Ishikawa (cell line): ENCODE results near the gene GLYATL3.

Experiments used
- CEBPB ChIP-seq: IDR thresholded peaks from 2 replicates; pipeline ENCODE4 v1.6.1; 2012
- CREB1 ChIP-seq: IDR thresholded peaks from 2 replicates; pipeline ENCODE4 v1.6.1; 2012; ENCODE audit warnings: low read depth
- EGR1 ChIP-seq: IDR thresholded peaks from 2 replicates; pipeline ENCODE4 v1.6.1; 2012
- EP300 ChIP-seq: IDR thresholded peaks from 2 replicates; pipeline ENCODE4 v1.6.1; 2012; ENCODE audit warnings: borderline replicate concordance
- FOXM1 ChIP-seq: IDR thresholded peaks from 2 replicates; pipeline ENCODE4 v1.6.1; 2012; ENCODE audit warnings: low read depth, borderline replicate concordance
- MAX ChIP-seq: IDR thresholded peaks from 2 replicates; pipeline ENCODE4 v1.6.1; 2012
- NFIC ChIP-seq: IDR thresholded peaks from 2 replicates; pipeline ENCODE4 v1.6.1; 2012
- RAD21 ChIP-seq: IDR thresholded peaks from 2 replicates; pipeline ENCODE4 v1.6.1; 2012; ENCODE audit warnings: low read depth
- REST ChIP-seq: IDR thresholded peaks from 2 replicates; pipeline ENCODE4 v1.6.1; 2012; ENCODE audit warnings: low read depth, mild to moderate bottlenecking
- TAF1 ChIP-seq: IDR thresholded peaks from 2 replicates; pipeline ENCODE4 v1.6.1; 2012; ENCODE audit warnings: low read depth, mild to moderate bottlenecking
- YY1 ChIP-seq: IDR thresholded peaks from 2 replicates; pipeline ENCODE4 v1.6.1; 2012; ENCODE audit warnings: low read depth
- TF ChIP-seq, protein P1 (sequence below): IDR thresholded peaks from 2 replicates; pipeline ENCODE4 v1.6.1; 2012

GRCh38 chr6:49570474-49571079, 70.9 kb downstream of the GLYATL3 start:
- TF ChIP-seq YY1 (no peak), NFIC (no peak), CEBPB (no peak), RAD21 (no peak), EGR1 (no peak), MAX (no peak), EP300 (no peak), TAF1 (no peak), CREB1 (no peak), FOXM1 (no peak), REST (no peak)
- TF ChIP-seq, protein P1, sequence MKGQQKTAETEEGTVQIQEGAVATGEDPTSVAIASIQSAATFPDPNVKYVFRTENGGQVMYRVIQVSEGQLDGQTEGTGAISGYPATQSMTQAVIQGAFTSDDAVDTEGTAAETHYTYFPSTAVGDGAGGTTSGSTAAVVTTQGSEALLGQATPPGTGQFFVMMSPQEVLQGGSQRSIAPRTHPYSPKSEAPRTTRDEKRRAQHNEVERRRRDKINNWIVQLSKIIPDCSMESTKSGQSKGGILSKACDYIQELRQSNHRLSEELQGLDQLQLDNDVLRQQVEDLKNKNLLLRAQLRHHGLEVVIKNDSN: no peak
